H1 (cell line): ENCODE data around the gene ARHGEF7. TPM values are rescaled to one million over a fixed set of nuclear protein-coding genes. Genes with fewer than 3 reads are reported as not detected.

Source experiments
- CTCF ChIA-PET: fragments of 300-600 bp; sonication (Branson Sonifier 250); formaldehyde crosslinking; loops from one replicate; lab custom pipeline; 2021; ENCODE audit not compliant: partially characterized antibody; lab: Charles Lee
- POLR2A ChIA-PET: fragments of 300-600 bp; sonication (Branson Sonifier 250); formaldehyde crosslinking; loops from one replicate; lab custom pipeline; 2021; ENCODE audit warnings: inconsistent platforms; ENCODE audit not compliant: partially characterized antibody; lab: Charles Lee
- DNase-seq, 2 experiments: peaks; one replicate each; pipeline versions ENCODE4 v3.0.0 to v3.0.0-alpha.2; 2010 to 2022; ENCODE audit warnings: low spot score in 2 of 2, low read depth in 1 of 2, mixed read lengths in 1 of 2
- FAIRE-seq: peaks from 2 replicates; lab custom pipeline; 2011; peaks lifted over from hg19 to GRCh38; lab: Jason Lieb, UNC
- H2AFZ ChIP-seq: 2 replicates; pipeline ENCODE4 v1.8.1; 2012; ENCODE audit warnings: low read length, inconsistent platforms
- H2AK5ac ChIP-seq: 2 replicates; pipeline ENCODE4 v1.6.1; 2013; ENCODE audit warnings: low read depth, low read length
- H2BK120ac ChIP-seq: replicated peaks from 2 replicates; pipeline ENCODE3; 2013; ENCODE audit warnings: low read depth, low read length, inconsistent platforms
- H2BK12ac ChIP-seq: 2 replicates; pipeline ENCODE4 v1.6.1; 2013; ENCODE audit warnings: low read depth, low read length
- H2BK15ac ChIP-seq: 2 replicates; pipeline ENCODE4 v1.6.1; 2013; ENCODE audit warnings: low read length
- H2BK20ac ChIP-seq: 2 replicates; pipeline ENCODE4 v1.6.1; 2013; ENCODE audit warnings: low read length
- H2BK5ac ChIP-seq: 2 replicates; pipeline ENCODE4 v1.6.1; 2013; ENCODE audit warnings: low read depth, low read length
- H3K14ac ChIP-seq: 2 replicates; pipeline ENCODE4 v1.6.1; 2013; ENCODE audit warnings: inconsistent platforms; ENCODE audit not compliant: insufficient read length
- H3K18ac ChIP-seq: 2 replicates; pipeline ENCODE4 v1.6.1; 2013; ENCODE audit warnings: low read length; ENCODE audit errors: extremely low read depth
- H3K23ac ChIP-seq: 2 replicates; pipeline ENCODE4 v1.6.1; 2013; ENCODE audit warnings: inconsistent platforms; ENCODE audit not compliant: insufficient read length
- H3K23me2 ChIP-seq: 2 replicates; pipeline ENCODE4 v1.6.1; 2013; ENCODE audit warnings: low read depth, low read length
- H3K27ac ChIP-seq: 2 replicates; pipeline ENCODE4 v1.6.1; 2011; ENCODE audit warnings: low read depth, low read length, inconsistent platforms
- H3K27me3 ChIP-seq, 4 experiments: replicated peaks in 1 of 4; 1 replicate in 1 of 4; 2 replicates in 3 of 4; pipeline versions ENCODE4 v1.6.1 to v1.8.1; 2011 to 2013; ENCODE audit warnings: low read length in 3 of 4, mild to moderate bottlenecking in 3 of 4, inconsistent platforms in 2 of 4, mixed read lengths in 2 of 4, moderate library complexity in 1 of 4; ENCODE audit not compliant: control insufficient read depth in 3 of 4, insufficient read depth in 3 of 4; ENCODE audit errors: extremely low read depth in 1 of 4
- H3K36me3 ChIP-seq, 4 experiments: 2 replicates each; pipeline versions ENCODE4 v1.6.1 to v1.8.1; 2011 to 2013; ENCODE audit warnings: mild to moderate bottlenecking in 4 of 4, low read length in 3 of 4, moderate library complexity in 2 of 4, control low read depth in 1 of 4, inconsistent platforms in 1 of 4; ENCODE audit not compliant: insufficient read depth in 4 of 4, control insufficient read depth in 2 of 4
- H3K4ac ChIP-seq: replicated peaks from 2 replicates; pipeline ENCODE3; 2013; ENCODE audit warnings: low read length, low read depth, mixed read lengths, inconsistent platforms; ENCODE audit not compliant: insufficient read length
- H3K4me1 ChIP-seq, 4 experiments: replicated peaks in 1 of 4; 1 replicate in 1 of 4; 2 replicates in 3 of 4; pipeline versions ENCODE4 v1.6.1 to v1.8.1; 2011 to 2013; ENCODE audit warnings: low read length in 3 of 4, inconsistent platforms in 2 of 4, mixed read lengths in 1 of 4; ENCODE audit not compliant: insufficient read depth in 4 of 4, control insufficient read depth in 3 of 4
- H3K4me2 ChIP-seq, 2 experiments: 2 replicates each; pipeline versions ENCODE4 v1.6.1 to v1.8.1; 2011 to 2013; ENCODE audit warnings: low read depth in 2 of 2, low read length in 2 of 2, control low read depth in 1 of 2, inconsistent platforms in 1 of 2, mild to moderate bottlenecking in 1 of 2; ENCODE audit not compliant: insufficient read depth in 1 of 2
- H3K4me3 ChIP-seq, 4 experiments: fragments of 200-600, 300-600 bp in 1 of 4; sonication (generic), shearing (Covaris generic), sonication (Bioruptor Twin) in 1 of 4; 2 replicates each; pipeline versions ENCODE4 v1.5.1 to v1.8.1; 2011 to 2016; ENCODE audit warnings: low read length in 4 of 4, low read depth in 3 of 4, control low read depth in 2 of 4, inconsistent platforms in 2 of 4, mild to moderate bottlenecking in 2 of 4, mixed read lengths in 1 of 4, moderate library complexity in 1 of 4; ENCODE audit not compliant: insufficient read depth in 2 of 4; ENCODE audit errors: extremely low read depth in 1 of 4
- H3K56ac ChIP-seq: replicated peaks from 2 replicates; pipeline ENCODE3; 2013; ENCODE audit warnings: low read depth, mild to moderate bottlenecking, mixed read lengths, low read length, inconsistent platforms; ENCODE audit not compliant: insufficient read length
- H3K79me1 ChIP-seq: 2 replicates; pipeline ENCODE4 v1.6.1; 2013; ENCODE audit warnings: low read depth, low read length, control low read depth
- H3K79me2 ChIP-seq, 2 experiments: 2 replicates each; pipeline versions ENCODE4 v1.6.1 to v1.8.1; 2012 to 2013; ENCODE audit warnings: low read length in 2 of 2, mild to moderate bottlenecking in 2 of 2, inconsistent platforms in 1 of 2; ENCODE audit not compliant: insufficient read depth in 2 of 2, control insufficient read depth in 1 of 2
- H3K9ac ChIP-seq, 4 experiments: replicated peaks in 1 of 4; 1 replicate in 1 of 4; 2 replicates in 3 of 4; pipeline versions ENCODE4 v1.6.1 to v1.8.1; 2011 to 2013; ENCODE audit warnings: low read depth in 3 of 4, low read length in 3 of 4, control low read depth in 2 of 4, mild to moderate bottlenecking in 2 of 4, moderate library complexity in 2 of 4, inconsistent platforms in 1 of 4; ENCODE audit errors: extremely low read depth in 1 of 4
- H3K9me3 ChIP-seq, 2 experiments: 2 replicates each; pipeline versions ENCODE4 v1.6.1 to v1.8.1; 2012 to 2013; ENCODE audit warnings: mild to moderate bottlenecking in 2 of 2, moderate library complexity in 2 of 2, control low read depth in 1 of 2, inconsistent platforms in 1 of 2, low read depth in 1 of 2, low read length in 1 of 2, mixed read lengths in 1 of 2; ENCODE audit not compliant: insufficient read depth in 2 of 2
- H4K20me1 ChIP-seq, 2 experiments: replicated peaks in 1 of 2; 2 replicates each; pipeline versions ENCODE3 to v1.8.1; 2011 to 2013; ENCODE audit warnings: inconsistent platforms in 2 of 2, low read length in 2 of 2, mild to moderate bottlenecking in 1 of 2; ENCODE audit not compliant: insufficient read depth in 2 of 2, control insufficient read depth in 1 of 2
- H4K5ac ChIP-seq: 2 replicates; pipeline ENCODE4 v1.6.1; 2013; ENCODE audit warnings: low read length, low read depth, mixed read lengths, inconsistent platforms; ENCODE audit not compliant: insufficient read length
- H4K8ac ChIP-seq: 2 replicates; pipeline ENCODE4 v1.8.0; 2013; ENCODE audit warnings: mild to moderate bottlenecking, moderate library complexity, low read length, inconsistent platforms; ENCODE audit not compliant: insufficient read depth; ENCODE audit errors: extremely low read depth
- H4K91ac ChIP-seq: replicated peaks from 2 replicates; pipeline ENCODE3; 2013; ENCODE audit warnings: low read length, mixed read lengths, inconsistent platforms; ENCODE audit not compliant: insufficient read length
- BRCA1 ChIP-seq: IDR thresholded peaks from 2 replicates; pipeline ENCODE4 v1.6.1; 2012; ENCODE audit warnings: low read depth, low read length, improper control_type of control experiment
- EGR1 ChIP-seq: IDR thresholded peaks from 2 replicates; pipeline ENCODE4 v1.6.1; 2011; ENCODE audit warnings: low read depth, low read length, borderline replicate concordance
- GABPA ChIP-seq: IDR thresholded peaks from 2 replicates; pipeline ENCODE4 v1.6.1; 2011; ENCODE audit warnings: mild to moderate bottlenecking, low read length, moderate library complexity, borderline replicate concordance; ENCODE audit not compliant: insufficient read depth
- KDM4A ChIP-seq: IDR thresholded peaks from one replicate; pipeline ENCODE4 v1.7.1; 2012; ENCODE audit warnings: low read depth, mild to moderate bottlenecking, moderate library complexity, low read length, inconsistent platforms; ENCODE audit not compliant: severe bottlenecking
- POLR2A ChIP-seq, 2 experiments: IDR thresholded peaks; 1 replicate in 1 of 2; 2 replicates in 1 of 2; pipeline ENCODE4 v1.6.1; 2011; ENCODE audit warnings: low read depth in 2 of 2, low read length in 2 of 2, mild to moderate bottlenecking in 2 of 2; ENCODE audit errors: control extremely low read depth in 1 of 2
- RAD21 ChIP-seq, 2 experiments: IDR thresholded peaks in 1 of 2; conservative IDR thresholded peaks in 1 of 2; 2 replicates each; pipeline ENCODE4 v1.6.1; 2011; ENCODE audit warnings: low read depth in 2 of 2, low read length in 2 of 2, improper control_type of control experiment in 1 of 2, inconsistent platforms in 1 of 2, mild to moderate bottlenecking in 1 of 2, moderate library complexity in 1 of 2
- SP4 ChIP-seq: IDR thresholded peaks from 2 replicates; pipeline ENCODE4 v1.6.1; 2012; ENCODE audit warnings: low read length, inconsistent platforms
- TCF12 ChIP-seq: IDR thresholded peaks from 2 replicates; pipeline ENCODE4 v1.6.1; 2011; ENCODE audit warnings: low read depth, mild to moderate bottlenecking, low read length
- TEAD4 ChIP-seq: IDR thresholded peaks from 2 replicates; pipeline ENCODE4 v1.6.1; 2012; ENCODE audit warnings: low read depth, low read length, inconsistent platforms, mixed read lengths
- WGBS, 2 experiments: shearing (Covaris generic) in 1 of 2; methylation state at CpG; one replicate each; pipeline versions ENCODE4 v1.1.6 to v1.1.7; 2013 to 2015; ENCODE audit warnings: low lambda C conversion rate in 2 of 2, mixed read lengths in 2 of 2, inconsistent platforms in 1 of 2, low coverage in 1 of 2, missing lambda C conversion rate in 1 of 2; ENCODE audit not compliant: insufficient replicate concordance in 2 of 2, insufficient coverage in 1 of 2, insufficient read length in 1 of 2; ENCODE audit errors: extremely low coverage in 1 of 2, missing lambda C conversion rate in 1 of 2; 5-methylcytosine and 5-hydroxymethylcytosine counted together
- polyA plus RNA-seq, 7 experiments: library from polyadenylated mRNA; depleted of rRNA in 3 of 7; stranded (reverse) in 5 of 7; unstranded in 2 of 7; fragments of >200 nt in 5 of 7; fragments of 200-250 nt in 2 of 7; gene quantifications; 1 replicate in 5 of 7; 2 replicates in 1 of 7; 4 replicates in 1 of 7; pipeline versions ENCODE4 v1.2.1 to v1.2.3, GENCODE V29; 2011 to 2013; ENCODE audit warnings: missing spikeins in 2 of 7, mixed read lengths in 2 of 7
- total RNA-seq: library from RNA; stranded (reverse); fragmentation: NEBNext Ultra II Directional; extraction: Animal tissue kit (Norgen Biotek cat#: 25700); gene quantifications from 2 replicates; pipeline ENCODE4 v1.2.1, GENCODE V29; 2021
- TF ChIP-seq, protein P1 (sequence below): IDR thresholded peaks from 2 replicates; pipeline ENCODE4 v1.6.1; 2011; ENCODE audit warnings: low read depth, mild to moderate bottlenecking, low read length; ENCODE audit not compliant: insufficient read depth
- TF ChIP-seq, protein P2 (sequence below): IDR thresholded peaks from 2 replicates; pipeline ENCODE4 v1.6.1; 2012; ENCODE audit warnings: inconsistent platforms
- TF ChIP-seq, protein P3 (sequence below): IDR thresholded peaks from 2 replicates; pipeline ENCODE4 v1.6.1; 2012; ENCODE audit warnings: low read length, inconsistent platforms

ARHGEF7 gene
- total and polyA plus RNA-seq, 2 of the 8 experiments (the other 6 are each of a cell fraction or from before 2014, with no cell fraction given), result 26.2 to 56.5 TPM

DNA sequence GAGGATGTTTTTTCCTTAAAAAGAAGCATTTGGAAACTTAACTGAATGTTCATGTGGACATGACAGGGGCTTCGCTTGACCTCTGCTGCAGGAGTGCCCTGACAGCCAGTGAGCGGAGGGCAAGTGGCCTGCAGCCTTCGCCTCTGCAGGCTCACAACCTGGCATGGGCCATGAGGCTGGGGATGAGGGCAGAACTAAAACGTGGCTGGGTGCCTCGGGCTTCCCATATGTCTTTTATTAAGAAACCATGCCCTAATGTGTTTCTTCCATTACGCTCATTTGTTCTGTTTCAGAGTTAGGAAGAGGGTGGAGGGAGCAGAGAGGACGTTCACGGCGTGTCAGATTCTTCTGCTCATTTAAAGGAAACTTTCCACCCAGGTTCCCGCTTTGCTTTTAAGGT, 2.9 kb downstream of the ARHGEF7 start:
- Histone ChIP-seq H3K79me2 (no peaks in the 10 kb centered on the region), H3K9ac (no peak overlapping the region), H4K91ac (no peak overlapping the region), H3K4me1 (peaks cover 0 to 3% (median 0%) of the 10 kb centered on the region in 4 experiments; a peak in 2 of 7 replicates), H2AFZ (no peak overlapping the region), H3K23ac (no peak overlapping the region), H3K9me3 (no peaks in the 10 kb centered on the region), H3K4me2 (no peak overlapping the region), H3K14ac (no peak overlapping the region), H3K27me3 (peaks cover 6 to 30% (median 20%) of the 10 kb centered on the region in 4 experiments), H3K36me3 (no peaks in the 10 kb centered on the region), H2BK5ac (no peak overlapping the region), H4K20me1 (peaks cover 0 to 4% of the 10 kb centered on the region in 2 experiments), H4K5ac (no peak overlapping the region), H3K4me3 (no peak overlapping the region), H2AK5ac (no peak overlapping the region), H3K23me2 (peaks cover 13% of the 10 kb centered on the region), H2BK15ac (no peak overlapping the region), H2BK12ac (no peak overlapping the region), H3K56ac (no peak overlapping the region), H3K4ac (no peak overlapping the region), H3K79me1 (no peaks in the 10 kb centered on the region), H4K8ac (no peak overlapping the region), H3K27ac (no peak overlapping the region), H3K18ac (no peak overlapping the region), H2BK120ac (no peak overlapping the region), H2BK20ac (0 out of 2 replicates have a peak overlapping the region, but pooled peaks have one; percentile 32)
- DNase-seq (no peak), FAIRE-seq (no peak)
- POLR2A ChIA-PET, result no interaction called here
- 90% methylated on average over 10 of the region's 10 CpGs; no CpG with 5 or more reads in 1 of the 2 experiments for WGBS, 2 experiments
- CTCF ChIA-PET, result no interaction called here
- TF ChIP-seq EGR1 (no peak), TEAD4 (no peak), RAD21 (IDR thresholded peaks at IDR 0.05 in 1 of 2, conservative IDR thresholded peaks at IDR 0.05 in 1 of 2; ENCODE audit: low read depth in 2 of 2, low read length in 2 of 2) (no peak), POLR2A (IDR thresholded peaks at IDR 0.05; ENCODE audit: control extremely low read depth in 1 of 2, low read depth in 2 of 2, low read length in 2 of 2) (no peak), SP4 (no peak), TCF12 (no peak), GABPA (no peak), BRCA1 (no peak), KDM4A (no peak)
- TF ChIP-seq, protein P1, sequence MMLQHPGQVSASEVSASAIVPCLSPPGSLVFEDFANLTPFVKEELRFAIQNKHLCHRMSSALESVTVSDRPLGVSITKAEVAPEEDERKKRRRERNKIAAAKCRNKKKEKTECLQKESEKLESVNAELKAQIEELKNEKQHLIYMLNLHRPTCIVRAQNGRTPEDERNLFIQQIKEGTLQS, result no peak
- TF ChIP-seq, protein P2, sequence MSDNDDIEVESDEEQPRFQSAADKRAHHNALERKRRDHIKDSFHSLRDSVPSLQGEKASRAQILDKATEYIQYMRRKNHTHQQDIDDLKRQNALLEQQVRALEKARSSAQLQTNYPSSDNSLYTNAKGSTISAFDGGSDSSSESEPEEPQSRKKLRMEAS, result no peak
- TF ChIP-seq, protein P3, sequence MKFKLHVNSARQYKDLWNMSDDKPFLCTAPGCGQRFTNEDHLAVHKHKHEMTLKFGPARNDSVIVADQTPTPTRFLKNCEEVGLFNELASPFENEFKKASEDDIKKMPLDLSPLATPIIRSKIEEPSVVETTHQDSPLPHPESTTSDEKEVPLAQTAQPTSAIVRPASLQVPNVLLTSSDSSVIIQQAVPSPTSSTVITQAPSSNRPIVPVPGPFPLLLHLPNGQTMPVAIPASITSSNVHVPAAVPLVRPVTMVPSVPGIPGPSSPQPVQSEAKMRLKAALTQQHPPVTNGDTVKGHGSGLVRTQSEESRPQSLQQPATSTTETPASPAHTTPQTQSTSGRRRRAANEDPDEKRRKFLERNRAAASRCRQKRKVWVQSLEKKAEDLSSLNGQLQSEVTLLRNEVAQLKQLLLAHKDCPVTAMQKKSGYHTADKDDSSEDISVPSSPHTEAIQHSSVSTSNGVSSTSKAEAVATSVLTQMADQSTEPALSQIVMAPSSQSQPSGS, result no peak
